Mucosa of descending colon (tissue), 3 donors: ENCODE results near the gene ANKRD10. TPM values are rescaled to one million over a fixed set of nuclear protein-coding genes. Genes with fewer than 3 reads are reported as not detected.
"Not testable (repeated sequence)": the region's sequence is repeated elsewhere in the genome, so short reads cannot be mapped to it uniquely, and the experiment has no call there.

Source experiments
- ATAC-seq: fragments of 200-7000 bp; cut with Tn5 transposase; one replicate; pipeline ENCODE4 v1.9.1; 2020; ENCODE audit warnings: mild to moderate bottlenecking, moderate library complexity
- DNase-seq, 3 donors: peaks; one replicate each; pipeline ENCODE4 v3.0.0-alpha.2; 2020
- H3K36me3 ChIP-seq: fragments of 200-600 bp; one replicate; pipeline ENCODE4 v1.8.0; 2021; ENCODE audit warnings: low read depth, mild to moderate bottlenecking
- H3K4me1 ChIP-seq: fragments of 200-600 bp; one replicate; pipeline ENCODE4 v1.8.0; 2021; ENCODE audit warnings: low read depth, mild to moderate bottlenecking
- H3K4me3 ChIP-seq: fragments of 200-600 bp; one replicate; pipeline ENCODE4 v1.8.0; 2021; ENCODE audit warnings: mild to moderate bottlenecking
- H3K9me3 ChIP-seq: fragments of 200-600 bp; one replicate; pipeline ENCODE4 v1.8.0; 2021; ENCODE audit warnings: mild to moderate bottlenecking
- CTCF ChIP-seq: fragments of 200-600 bp; IDR thresholded peaks from one replicate; pipeline ENCODE4 v1.8.0; 2022; ENCODE audit warnings: antibody characterized with exemption, mild to moderate bottlenecking
- intact Hi-C, 2 donors: fragments of 100-400 bp; cut with DNase I in 1 of 2; cut with micrococcal nuclease in 1 of 2; formaldehyde crosslinking; loops; one replicate each; pipeline versions ENCODE4 v1.11.0 to v1.11.1; 2022; cut with DNase I, micrococcal nuclease
- total RNA-seq, 3 donors: library from RNA; stranded (reverse); fragmentation: NEBNext Ultra II Directional in 2 of 3; extraction: Animal tissue kit (Norgen Biotek cat#: 25700) in 2 of 3; gene quantifications; one replicate each; pipeline versions ENCODE4 v1.2.1 to v1.2.4, GENCODE V29; 2021 to 2023
- donor health status: DM: no; HTN: no; CAD: no; lungs with moderate emphysema.
- donor health status: DM: no; HTN: no; CAD: no.
- donor health status: DM: no; HTN: yes; CAD: no.

ANKRD10 gene
- total RNA-seq, 3 donors from 2014 or later = 120 to 157 (median 155) TPM

- TF ChIP-seq CTCF = no peak
- Histone ChIP-seq H3K4me1 (no peaks in the 10 kb centered on the region), H3K4me3 (no peak overlapping the region), H3K36me3 (no peaks in the 10 kb centered on the region), H3K9me3 (no peaks in the 10 kb centered on the region)
- ATAC-seq = no peak
- intact Hi-C loops = no loop called here
- no peak for DNase-seq
These were observed 43.1 kb upstream of the ANKRD10 start for GRCh38 chr13:110957931-110958330.

GRCh38 chr13:110957181-110957884 lies 42.5 kb upstream of the ANKRD10 start:
- DNase-seq (no peak), ATAC-seq (no peak)
- TF ChIP-seq CTCF = no peak
- Histone ChIP-seq H3K4me1 (no peaks in the 10 kb centered on the region), H3K9me3 (no peaks in the 10 kb centered on the region), H3K4me3 (no peak overlapping the region), H3K36me3 (no peaks in the 10 kb centered on the region)
- intact Hi-C loops = no loop called here

- DNase-seq, intact Hi-C loops, ATAC-seq: not testable (repeated sequence)
These were observed 41.3 kb upstream of the ANKRD10 start for GRCh38 chr13:110956216-110956615.

GRCh38 chr13:110955608-110956007 lies 40.7 kb upstream of the ANKRD10 start:
- intact Hi-C loops, ATAC-seq, H3K9me3 ChIP-seq, H3K4me3 ChIP-seq, DNase-seq, H3K4me1 ChIP-seq, H3K36me3 ChIP-seq: not testable (repeated sequence)

More at GRCh38 chr13:110956216-110956615, 41.3 kb upstream of the ANKRD10 start:
- H3K9me3 ChIP-seq, H3K4me3 ChIP-seq, H3K4me1 ChIP-seq, H3K36me3 ChIP-seq: not testable (repeated sequence)

- H3K4me1 ChIP-seq, H3K9me3 ChIP-seq, intact Hi-C loops, H3K4me3 ChIP-seq, H3K36me3 ChIP-seq: not testable (repeated sequence)
- ATAC-seq = peak; percentile 82
- DNase-seq = peak; percentile 33 to 64 (median 44)
These were observed 40.2 kb upstream of the ANKRD10 start for GRCh38 chr13:110955072-110955503.

GRCh38 chr13:110954533-110954920 lies 39.7 kb upstream of the ANKRD10 start:
- H3K4me3 ChIP-seq, H3K9me3 ChIP-seq, intact Hi-C loops, H3K36me3 ChIP-seq, ATAC-seq, H3K4me1 ChIP-seq, DNase-seq: not testable (repeated sequence)

GRCh38 chr13:110953833-110954532 lies 39.1 kb upstream of the ANKRD10 start:
- Histone ChIP-seq H3K36me3 (no peaks in the 10 kb centered on the region), H3K4me1 (no peaks in the 10 kb centered on the region), H3K4me3 (no peak overlapping the region), H3K9me3 (no peaks in the 10 kb centered on the region)
- intact Hi-C loops = no loop called here
- DNase-seq (no peak), ATAC-seq (no peak)
- no peak for TF ChIP-seq CTCF
